GM23248 (cell line): Measurements from ENCODE around the gene HES2. TPM values are rescaled to one million over a fixed set of nuclear protein-coding genes. Genes with fewer than 3 reads are reported as not detected.

ENCODE experiments used
- DNase-seq: peaks from one replicate; pipeline ENCODE4 v3.0.0-alpha.2; 2015
- H2AFZ ChIP-seq: fragments of 200-600 bp; sonication (generic); 2 replicates; pipeline ENCODE4 v1.6.1; 2016; ENCODE audit warnings: antibody characterized with exemption
- H3F3A ChIP-seq: fragments of 200-600 bp; sonication (generic); 2 replicates; pipeline ENCODE4 v1.6.1; 2016; ENCODE audit warnings: mild to moderate bottlenecking, antibody characterized with exemption, mixed run types; ENCODE audit not compliant: insufficient read depth
- H3K27ac ChIP-seq: fragments of 200-600 bp; sonication (generic); 2 replicates; pipeline ENCODE4 v1.5.1; 2016; ENCODE audit warnings: mild to moderate bottlenecking
- H3K27me3 ChIP-seq: fragments of 200-600 bp; sonication (generic); replicated peaks from 2 replicates; pipeline ENCODE4 v1.6.1; 2016; ENCODE audit warnings: mild to moderate bottlenecking; ENCODE audit not compliant: insufficient read depth
- H3K36me3 ChIP-seq: fragments of 200-600 bp; sonication (generic); 2 replicates; pipeline ENCODE4 v1.6.1; 2016; ENCODE audit warnings: low read depth, mild to moderate bottlenecking
- H3K4me1 ChIP-seq: fragments of 200-600 bp; sonication (generic); 2 replicates; pipeline ENCODE4 v1.6.1; 2016; ENCODE audit warnings: mild to moderate bottlenecking; ENCODE audit not compliant: insufficient read depth
- H3K4me2 ChIP-seq: fragments of 200-600 bp; sonication (generic); one replicate; pipeline ENCODE4 v1.6.1; 2016; ENCODE audit warnings: mild to moderate bottlenecking; ENCODE audit not compliant: unreplicated experiment
- H3K4me3 ChIP-seq: fragments of 200-600 bp; sonication (generic); 2 replicates; pipeline ENCODE4 v1.5.1; 2016; ENCODE audit warnings: mild to moderate bottlenecking
- H3K79me2 ChIP-seq: fragments of 200-600 bp; sonication (generic); 2 replicates; pipeline ENCODE4 v1.6.1; 2016; ENCODE audit warnings: mild to moderate bottlenecking; ENCODE audit not compliant: insufficient read depth
- H3K9ac ChIP-seq: fragments of 200-600 bp; sonication (generic); 2 replicates; pipeline ENCODE4 v1.6.1; 2016; ENCODE audit warnings: mild to moderate bottlenecking
- H3K9me2 ChIP-seq: fragments of 200-600 bp; sonication (generic); 2 replicates; pipeline ENCODE4 v1.6.1; 2016; ENCODE audit warnings: mixed run types, mild to moderate bottlenecking, moderate library complexity; ENCODE audit not compliant: insufficient read depth
- H3K9me3 ChIP-seq: fragments of 200-600 bp; sonication (generic); one replicate; pipeline ENCODE4 v1.6.1; 2017; ENCODE audit warnings: low read depth
- H4K20me1 ChIP-seq: fragments of 200-600 bp; sonication (generic); 2 replicates; pipeline ENCODE4 v1.6.0; 2016; ENCODE audit not compliant: insufficient read depth
- EZH2 ChIP-seq: fragments of 200-600 bp; sonication (generic); IDR thresholded peaks from 2 replicates; pipeline ENCODE4 v1.6.1; 2018; ENCODE audit warnings: antibody characterized with exemption, mild to moderate bottlenecking; ENCODE audit not compliant: insufficient read depth, poor library complexity, severe bottlenecking
- EZH2phosphoT487 ChIP-seq: fragments of 200-600 bp; sonication (generic); IDR thresholded peaks from 2 replicates; pipeline ENCODE4 v1.6.1; 2018; ENCODE audit warnings: antibody characterized with exemption, moderate library complexity, mild to moderate bottlenecking, low read depth; ENCODE audit not compliant: insufficient read depth
- WGBS, 2 experiments: methylation state at CpG; one replicate each; pipeline ENCODE4 v1.1.6; 2015 to 2017; ENCODE audit warnings: low lambda C conversion rate in 2 of 2, low coverage in 1 of 2; ENCODE audit errors: missing lambda C conversion rate in 2 of 2; 5-methylcytosine and 5-hydroxymethylcytosine counted together
- in situ Hi-C: fragments of 300-500 bp; cut with MboI; formaldehyde crosslinking; loops from 2 replicates; pipeline ENCODE4 v1.15.0; 2020
- polyA plus RNA-seq: library from polyadenylated mRNA; unstranded; fragments of >200 nt; fragmentation: Nextera tagmentation; extraction: Ambion mirVana; gene quantifications from 2 replicates; pipeline ENCODE4 v1.2.1, GENCODE V29; 2016
- total RNA-seq: library from RNA; depleted of rRNA; stranded (reverse); fragments of >200 nt; shearing (Covaris generic); gene quantifications from 2 replicates; pipeline ENCODE4 v1.2.3, GENCODE V29; 2014

Gene HES2
- total and polyA plus RNA-seq, 2 experiments from 2014 or later = not detected

DNA sequence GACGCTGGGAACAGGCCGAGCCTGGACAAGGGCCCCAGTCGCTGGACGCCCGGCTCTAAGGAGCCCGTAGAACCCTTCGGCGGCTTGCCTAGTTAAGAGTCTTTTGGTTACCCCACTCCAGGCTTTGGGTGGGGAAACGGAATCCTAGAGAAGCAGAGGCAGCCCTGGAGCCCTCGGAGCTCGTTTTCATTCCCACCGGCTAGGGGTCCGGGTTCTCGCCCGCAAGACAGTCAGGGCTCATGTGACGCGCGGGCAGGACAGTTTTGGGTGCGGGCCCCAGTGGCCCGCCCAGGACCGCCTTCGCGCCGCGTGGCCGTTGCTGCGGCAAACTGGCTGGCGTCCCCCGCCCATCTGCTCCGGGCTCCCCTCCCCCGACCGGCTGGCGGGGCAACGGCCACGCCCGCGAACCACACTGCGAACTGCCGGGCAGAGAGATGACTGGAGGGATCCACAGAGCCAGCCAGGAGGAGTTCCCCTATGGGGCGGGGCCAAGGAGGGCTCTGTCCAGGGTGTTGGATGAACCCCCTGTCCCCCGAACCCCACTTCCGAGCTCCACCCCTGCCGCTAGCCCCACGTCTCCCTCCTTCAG lies 829 bp upstream of the HES2 start:
- Histone ChIP-seq H3K79me2 (no peaks in the 10 kb centered on the region), H3K27me3 (peaks cover 77% of the 10 kb centered on the region), H4K20me1 (no peaks in the 10 kb centered on the region), H3K36me3 (no peaks in the 10 kb centered on the region), H3K9me3 (no peaks in the 10 kb centered on the region), H3K4me2 (peak overlapping the region; percentile 39), H3F3A (0 out of 2 replicates have a peak, but pooled peaks cover 3% of the 10 kb centered on the region), H3K9ac (no peak overlapping the region), H2AFZ (no peak overlapping the region), H3K9me2 (no peaks in the 10 kb centered on the region), H3K4me3 (no peak overlapping the region), H3K4me1 (peaks cover 11% of the 10 kb centered on the region), H3K27ac (no peak overlapping the region)
- in situ Hi-C loops = no loop called here
- WGBS, 2 experiments = 5 to 7% methylated on average over 34 to 38 of the region's 44 CpGs
- no peak for TF ChIP-seq EZH2phosphoT487
- peak; percentile 54 for TF ChIP-seq EZH2
- DNase-seq = peak; percentile 39

DNA sequence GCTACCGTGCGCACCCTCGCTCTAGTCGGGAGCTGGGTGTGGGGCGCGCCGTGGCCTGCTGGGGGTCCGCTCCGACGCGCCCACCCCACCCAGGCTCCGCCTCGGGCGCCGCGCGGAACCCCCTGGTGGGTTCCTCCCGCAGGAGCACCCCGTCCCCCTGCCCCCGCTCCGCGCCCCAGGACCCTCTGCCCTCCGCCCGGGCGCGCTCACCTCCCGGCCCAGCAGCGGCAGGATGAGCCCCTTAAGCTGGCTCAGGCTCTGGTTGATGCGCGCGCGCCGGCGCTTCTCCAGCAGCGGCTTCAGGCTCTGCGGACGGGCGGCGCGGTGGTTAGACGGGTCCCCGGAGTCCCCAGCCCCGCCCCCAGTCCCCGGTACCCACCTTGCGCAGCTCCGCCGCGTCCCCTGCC lies 319 bp downstream of the HES2 start:
- H3K9me2 ChIP-seq = no peaks in the 10 kb centered on the region
- H2AFZ ChIP-seq = 0 out of 2 replicates have a peak overlapping the region, but pooled peaks have one; percentile 19
- TF ChIP-seq EZH2 = no peak
- TF ChIP-seq EZH2phosphoT487 = no peak
- H3K79me2 ChIP-seq = no peaks in the 10 kb centered on the region
- no peaks in the 10 kb centered on the region for H4K20me1 ChIP-seq
- peak overlapping the region; percentile 43; the same call in 1 of the 2 replicates for H3K4me3 ChIP-seq
- peak overlapping the region; percentile 39 for H3K4me2 ChIP-seq
- no peaks in the 10 kb centered on the region for H3K9me3 ChIP-seq
- DNase-seq = peak; percentile 20
- WGBS, 2 experiments = 5 to 9% methylated on average over 17 to 42 of the region's 48 CpGs
- 0 out of 2 replicates have a peak, but pooled peaks cover 3% of the 10 kb centered on the region for H3F3A ChIP-seq
- in situ Hi-C loops = no loop called here
- H3K9ac ChIP-seq = no peak overlapping the region
- peaks cover 82% of the 10 kb centered on the region for H3K27me3 ChIP-seq
- H3K4me1 ChIP-seq = peaks cover 16% of the 10 kb centered on the region
- no peaks in the 10 kb centered on the region for H3K36me3 ChIP-seq
- H3K27ac ChIP-seq = no peak overlapping the region

DNA sequence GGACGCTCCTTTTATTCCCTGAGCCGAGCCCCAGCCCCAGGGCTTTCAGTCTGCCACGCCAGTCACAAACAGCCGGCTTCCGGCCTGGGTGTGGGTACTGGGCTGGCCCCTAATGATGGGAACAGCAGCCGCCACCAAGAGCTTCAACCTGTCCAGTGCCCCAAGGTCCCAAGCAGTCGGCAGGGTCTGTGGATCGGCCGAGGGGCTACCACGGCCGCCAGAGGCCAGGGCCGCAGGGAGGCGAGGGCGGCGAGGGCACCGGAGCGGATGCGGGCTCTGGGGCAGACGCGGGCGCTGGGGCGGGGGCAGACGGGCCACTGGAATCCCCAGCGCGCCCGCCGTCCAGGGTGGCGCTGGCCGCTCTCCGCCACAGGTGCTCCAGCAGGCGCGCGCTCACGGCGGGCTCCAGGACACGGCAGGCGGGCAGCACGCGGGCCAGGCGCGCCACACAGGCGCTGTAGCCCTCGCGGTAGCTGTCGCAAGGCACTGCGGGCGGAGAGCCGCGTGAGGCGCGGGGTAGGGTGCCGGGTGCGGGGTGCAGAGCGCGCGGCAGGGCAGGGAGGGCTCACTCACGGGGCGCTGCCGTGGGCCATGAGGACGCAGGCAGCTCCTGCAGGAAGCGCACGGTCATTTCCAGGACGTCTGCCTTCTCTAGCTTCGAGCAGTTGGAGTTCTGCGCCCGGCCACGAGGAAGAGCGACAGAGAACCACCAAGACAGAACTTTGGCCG lies 887 bp downstream of the HES2 start:
- H3K4me1 ChIP-seq = peaks cover 16% of the 10 kb centered on the region
- no peak overlapping the region for H3K4me3 ChIP-seq
- no peak overlapping the region for H3K9ac ChIP-seq
- DNase-seq = peak; percentile 23
- no peaks in the 10 kb centered on the region for H3K79me2 ChIP-seq
- WGBS, 2 experiments = 26 to 28% methylated on average over 37 to 47 of the region's 69 CpGs
- H3K36me3 ChIP-seq = no peaks in the 10 kb centered on the region
- in situ Hi-C loops = no loop called here
- H3K9me3 ChIP-seq = no peaks in the 10 kb centered on the region
- no peaks in the 10 kb centered on the region for H4K20me1 ChIP-seq
- H3K27ac ChIP-seq = no peak overlapping the region
- H2AFZ ChIP-seq = no peak overlapping the region
- 0 out of 2 replicates have a peak, but pooled peaks cover 3% of the 10 kb centered on the region for H3F3A ChIP-seq
- H3K4me2 ChIP-seq = no peak overlapping the region
- no peaks in the 10 kb centered on the region for H3K9me2 ChIP-seq
- peaks cover 77% of the 10 kb centered on the region for H3K27me3 ChIP-seq
- TF ChIP-seq EZH2phosphoT487 (no peak), EZH2 (no peak)

DNA sequence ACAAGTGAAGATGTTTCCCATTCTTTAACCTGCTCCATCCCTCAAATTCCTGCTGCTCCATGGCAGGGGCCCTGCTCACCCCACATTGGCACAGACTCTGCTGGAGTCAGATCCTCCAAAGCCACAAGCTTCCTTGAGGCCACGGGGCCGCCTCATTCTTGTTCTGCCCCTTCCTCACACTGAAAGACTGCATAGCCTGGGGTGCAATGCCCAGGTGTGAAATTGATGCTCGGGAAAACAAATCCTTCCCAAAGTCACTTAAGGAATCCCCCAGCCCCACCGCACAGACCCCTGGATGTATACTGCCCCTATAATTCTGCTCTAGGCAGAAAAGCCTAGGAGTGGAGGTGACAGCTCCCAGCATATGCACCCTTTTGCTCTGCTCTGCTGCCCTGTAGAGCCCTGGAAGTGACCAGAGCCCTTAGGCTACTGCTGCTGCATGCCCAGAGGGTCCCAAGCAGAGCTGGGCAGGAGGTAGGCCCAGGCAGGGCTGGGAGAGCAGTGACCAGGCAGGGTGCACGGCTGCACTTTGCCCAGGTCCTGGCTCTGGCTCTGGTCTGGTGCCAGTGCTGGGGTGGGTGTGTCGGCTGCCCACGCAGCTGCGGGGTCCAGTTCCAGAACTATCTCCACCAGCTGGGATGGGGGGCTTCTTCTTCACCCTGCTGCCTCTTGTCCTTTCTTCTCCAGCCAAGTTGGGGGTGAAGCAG lies 1.6 kb downstream of the HES2 start:
- no peak for DNase-seq
- H3K79me2 ChIP-seq = no peaks in the 10 kb centered on the region
- TF ChIP-seq EZH2 (no peak), EZH2phosphoT487 (no peak)
- H3F3A ChIP-seq = 0 out of 2 replicates have a peak, but pooled peaks cover 1% of the 10 kb centered on the region
- H3K4me3 ChIP-seq = no peak overlapping the region
- peaks cover 69% of the 10 kb centered on the region for H3K27me3 ChIP-seq
- no peaks in the 10 kb centered on the region for H3K36me3 ChIP-seq
- no peaks in the 10 kb centered on the region for H3K9me2 ChIP-seq
- 50 to 54% methylated on average over 8 of the region's 8 CpGs for WGBS, 2 experiments
- no peaks in the 10 kb centered on the region for H3K9me3 ChIP-seq
- in situ Hi-C loops = no loop called here
- H3K9ac ChIP-seq = no peak overlapping the region
- peaks cover 13% of the 10 kb centered on the region for H3K4me1 ChIP-seq
- H2AFZ ChIP-seq = no peak overlapping the region
- no peak overlapping the region for H3K27ac ChIP-seq
- H3K4me2 ChIP-seq = no peak overlapping the region
- H4K20me1 ChIP-seq = no peaks in the 10 kb centered on the region
